ENCODE measurements around the gene RBBP4.

RBBP4 gene

GRCh38 chr1:32683397-32683796, 32.4 kb downstream of the RBBP4 start:
- TF ChIP-seq CTCF (IDR thresholded peaks at IDR 0.05; ENCODE audit: control insufficient read depth, extremely low read depth, insufficient read depth): no peak
- DNase-seq (ENCODE audit: low read depth): no peak
- H3K4me3 ChIP-seq (ENCODE audit: low read depth, low read length): no peak overlapping the region

GRCh38 chr1:32684167-32684811, 33.3 kb downstream of the RBBP4 start:
- TF ChIP-seq CTCF (IDR thresholded peaks at IDR 0.05; ENCODE audit: control insufficient read depth, extremely low read depth, insufficient read depth): no peak
- peak; percentile 56 for DNase-seq (ENCODE audit: low read depth)
- no peak overlapping the region for H3K4me3 ChIP-seq (ENCODE audit: low read depth, low read length)

GRCh38 chr1:32685498-32685897, 34.5 kb downstream of the RBBP4 start:
- no peak for TF ChIP-seq CTCF (IDR thresholded peaks at IDR 0.05; ENCODE audit: control insufficient read depth, extremely low read depth, insufficient read depth)
- H3K4me3 ChIP-seq (ENCODE audit: low read depth, low read length): no peak overlapping the region
- DNase-seq (ENCODE audit: low read depth): no peak

- TF ChIP-seq CTCF (IDR thresholded peaks at IDR 0.05; ENCODE audit: control insufficient read depth, extremely low read depth, insufficient read depth): no peak
- no peak for DNase-seq (ENCODE audit: low read depth)
- no peak overlapping the region for H3K4me3 ChIP-seq (ENCODE audit: low read depth, low read length)
Observed at GRCh38 chr1:32686387-32686786, 35.4 kb downstream of the RBBP4 start.

GRCh38 chr1:32693455-32694174, 42.6 kb downstream of the RBBP4 start:
- DNase-seq (ENCODE audit: low read depth): no peak
- H3K4me3 ChIP-seq (ENCODE audit: low read depth, low read length): no peak overlapping the region
- no peak for TF ChIP-seq CTCF (IDR thresholded peaks at IDR 0.05; ENCODE audit: control insufficient read depth, extremely low read depth, insufficient read depth)

- peak; percentile 51 for DNase-seq (ENCODE audit: low read depth)
- no peak for TF ChIP-seq CTCF (IDR thresholded peaks at IDR 0.05; ENCODE audit: control insufficient read depth, extremely low read depth, insufficient read depth)
Observed at GRCh38 chr1:32695098-32695904, 44.3 kb downstream of the RBBP4 start.

More at GRCh38 chr1:32695098-32695904, 44.3 kb downstream of the RBBP4 start:
- no peak overlapping the region for H3K4me3 ChIP-seq (ENCODE audit: low read depth, low read length)
